A673 (cell line): ENCODE results near the gene NPRL2.

Experiments used
- EZH2 ChIP-seq: fragments of 200-600 bp; sonication (generic); IDR thresholded peaks from 2 replicates; pipeline ENCODE4 v1.6.1; 2017; ENCODE audit warnings: borderline replicate concordance, low read depth, mild to moderate bottlenecking, mixed read lengths, antibody characterized with exemption, low read length; ENCODE audit not compliant: poor library complexity, severe bottlenecking
- TF ChIP-seq, protein P1 (sequence below): fragments of 300-800, 200-600 bp; sonication (generic); conservative IDR thresholded peaks from 2 replicates; pipeline ENCODE4 v1.5.1; 2017; ENCODE audit warnings: low read depth, mild to moderate bottlenecking, antibody characterized with exemption, low read length, moderate library complexity, mixed read lengths

DNA sequence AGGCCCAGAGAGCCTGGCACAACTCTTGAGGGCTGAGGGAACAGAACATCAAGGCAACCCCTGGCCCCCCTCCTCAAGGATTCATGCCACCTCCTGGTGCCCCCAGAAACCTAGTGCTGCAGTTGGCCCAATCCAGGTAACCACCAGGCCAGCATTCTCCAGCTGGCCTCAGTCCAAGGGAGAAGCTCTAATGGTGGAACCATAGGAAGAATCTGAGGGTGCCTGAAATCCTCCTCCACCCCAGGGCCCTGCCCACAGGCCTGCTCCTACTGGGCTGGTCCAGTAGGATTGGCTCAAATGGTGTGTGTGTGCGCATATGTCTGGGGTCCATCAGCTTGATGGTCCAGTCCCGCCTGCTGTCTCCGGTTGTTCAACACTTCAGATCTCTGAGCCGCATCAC is 35.8 kb downstream of the NPRL2 start:
- no peak for TF ChIP-seq EZH2
- TF ChIP-seq, protein P1, sequence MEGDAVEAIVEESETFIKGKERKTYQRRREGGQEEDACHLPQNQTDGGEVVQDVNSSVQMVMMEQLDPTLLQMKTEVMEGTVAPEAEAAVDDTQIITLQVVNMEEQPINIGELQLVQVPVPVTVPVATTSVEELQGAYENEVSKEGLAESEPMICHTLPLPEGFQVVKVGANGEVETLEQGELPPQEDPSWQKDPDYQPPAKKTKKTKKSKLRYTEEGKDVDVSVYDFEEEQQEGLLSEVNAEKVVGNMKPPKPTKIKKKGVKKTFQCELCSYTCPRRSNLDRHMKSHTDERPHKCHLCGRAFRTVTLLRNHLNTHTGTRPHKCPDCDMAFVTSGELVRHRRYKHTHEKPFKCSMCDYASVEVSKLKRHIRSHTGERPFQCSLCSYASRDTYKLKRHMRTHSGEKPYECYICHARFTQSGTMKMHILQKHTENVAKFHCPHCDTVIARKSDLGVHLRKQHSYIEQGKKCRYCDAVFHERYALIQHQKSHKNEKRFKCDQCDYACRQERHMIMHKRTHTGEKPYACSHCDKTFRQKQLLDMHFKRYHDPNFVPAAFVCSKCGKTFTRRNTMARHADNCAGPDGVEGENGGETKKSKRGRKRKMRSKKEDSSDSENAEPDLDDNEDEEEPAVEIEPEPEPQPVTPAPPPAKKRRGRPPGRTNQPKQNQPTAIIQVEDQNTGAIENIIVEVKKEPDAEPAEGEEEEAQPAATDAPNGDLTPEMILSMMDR: no peak
